Measurements from ENCODE around the gene B3GALT5.

B3GALT5 gene

GRCh38 chr21:39640754-39641153 lies 28.0 kb downstream of the B3GALT5 start:
- Histone ChIP-seq H3K27ac (no peak overlapping the region), H3K36me3 (ENCODE audit: insufficient read depth) (no peaks in the 10 kb centered on the region), H2AFZ (ENCODE audit: low read depth) (no peak overlapping the region), H3K9ac (no peak overlapping the region), H3K79me2 (ENCODE audit: insufficient read depth, low read depth) (no peaks in the 10 kb centered on the region), H3K4me2 (no peak overlapping the region), H4K20me1 (ENCODE audit: insufficient read depth) (no peaks in the 10 kb centered on the region), H3K27me3 (ENCODE audit: insufficient read depth, low read depth) (no peaks in the 10 kb centered on the region), H3K4me3 (IDR thresholded peaks at IDR 0.05; ENCODE audit: insufficient read depth, low read depth, low read length) (no peak overlapping the region), H3K4me1 (ENCODE audit: low read depth, poor library complexity, severe bottlenecking) (peaks cover 37% of the 10 kb centered on the region)
- TF ChIP-seq CTCF (conservative IDR thresholded peaks at IDR 0.05; ENCODE audit: low read depth, low read length), result no peak

- peaks cover 42% of the 10 kb centered on the region for H3K4me1 ChIP-seq (ENCODE audit: low read depth, poor library complexity, severe bottlenecking)
- H2AFZ ChIP-seq (ENCODE audit: low read depth), result no peak overlapping the region
- no peak for TF ChIP-seq CTCF (conservative IDR thresholded peaks at IDR 0.05; ENCODE audit: low read depth, low read length)
- H3K27me3 ChIP-seq (ENCODE audit: insufficient read depth, low read depth), result no peaks in the 10 kb centered on the region
- H4K20me1 ChIP-seq (ENCODE audit: insufficient read depth), result no peaks in the 10 kb centered on the region
- H3K36me3 ChIP-seq (ENCODE audit: insufficient read depth), result no peaks in the 10 kb centered on the region
- no peaks in the 10 kb centered on the region for H3K79me2 ChIP-seq (ENCODE audit: insufficient read depth, low read depth)
- no peak overlapping the region for H3K27ac ChIP-seq
- no peak overlapping the region for H3K9ac ChIP-seq
- H3K4me2 ChIP-seq, result no peak overlapping the region
- H3K4me3 ChIP-seq (IDR thresholded peaks at IDR 0.05; ENCODE audit: insufficient read depth, low read depth, low read length), result no peak overlapping the region
Measured at GRCh38 chr21:39641827-39642450, 29.2 kb downstream of the B3GALT5 start.

GRCh38 chr21:39644062-39644560 lies 31.4 kb downstream of the B3GALT5 start:
- Histone ChIP-seq H3K36me3 (ENCODE audit: insufficient read depth) (no peaks in the 10 kb centered on the region), H3K79me2 (ENCODE audit: insufficient read depth, low read depth) (no peaks in the 10 kb centered on the region), H3K27ac (peak overlapping the region; percentile 70), H3K4me3 (IDR thresholded peaks at IDR 0.05; ENCODE audit: insufficient read depth, low read depth, low read length) (no peak overlapping the region), H4K20me1 (ENCODE audit: insufficient read depth) (no peaks in the 10 kb centered on the region), H3K9ac (peak overlapping the region; percentile 29; the same call in 1 of the 2 replicates), H2AFZ (ENCODE audit: low read depth) (peak overlapping the region; percentile 31; the same call in 1 of the 2 replicates), H3K4me2 (peak overlapping the region; percentile 71), H3K27me3 (ENCODE audit: insufficient read depth, low read depth) (no peaks in the 10 kb centered on the region), H3K4me1 (ENCODE audit: low read depth, poor library complexity, severe bottlenecking) (peaks cover 42% of the 10 kb centered on the region)
- TF ChIP-seq CTCF (conservative IDR thresholded peaks at IDR 0.05; ENCODE audit: low read depth, low read length), result no peak

GRCh38 chr21:39645331-39645730 lies 32.6 kb downstream of the B3GALT5 start:
- TF ChIP-seq CTCF (conservative IDR thresholded peaks at IDR 0.05; ENCODE audit: low read depth, low read length), result no peak
- Histone ChIP-seq H4K20me1 (ENCODE audit: insufficient read depth) (no peaks in the 10 kb centered on the region), H3K36me3 (ENCODE audit: insufficient read depth) (no peaks in the 10 kb centered on the region), H3K27ac (no peak overlapping the region), H3K4me3 (IDR thresholded peaks at IDR 0.05; ENCODE audit: insufficient read depth, low read depth, low read length) (no peak overlapping the region), H3K79me2 (ENCODE audit: insufficient read depth, low read depth) (no peaks in the 10 kb centered on the region), H3K27me3 (ENCODE audit: insufficient read depth, low read depth) (no peaks in the 10 kb centered on the region), H3K4me1 (ENCODE audit: low read depth, poor library complexity, severe bottlenecking) (peaks cover 42% of the 10 kb centered on the region), H2AFZ (ENCODE audit: low read depth) (no peak overlapping the region), H3K9ac (no peak overlapping the region), H3K4me2 (peak overlapping the region; percentile 13; the same call in 1 of the 2 replicates)
